ENCODE data around the gene ULBP1.
"Not testable (repeated sequence)": the region's sequence is repeated elsewhere in the genome, so short reads cannot be mapped to it uniquely, and the experiment has no call there.

ULBP1 gene

DNA sequence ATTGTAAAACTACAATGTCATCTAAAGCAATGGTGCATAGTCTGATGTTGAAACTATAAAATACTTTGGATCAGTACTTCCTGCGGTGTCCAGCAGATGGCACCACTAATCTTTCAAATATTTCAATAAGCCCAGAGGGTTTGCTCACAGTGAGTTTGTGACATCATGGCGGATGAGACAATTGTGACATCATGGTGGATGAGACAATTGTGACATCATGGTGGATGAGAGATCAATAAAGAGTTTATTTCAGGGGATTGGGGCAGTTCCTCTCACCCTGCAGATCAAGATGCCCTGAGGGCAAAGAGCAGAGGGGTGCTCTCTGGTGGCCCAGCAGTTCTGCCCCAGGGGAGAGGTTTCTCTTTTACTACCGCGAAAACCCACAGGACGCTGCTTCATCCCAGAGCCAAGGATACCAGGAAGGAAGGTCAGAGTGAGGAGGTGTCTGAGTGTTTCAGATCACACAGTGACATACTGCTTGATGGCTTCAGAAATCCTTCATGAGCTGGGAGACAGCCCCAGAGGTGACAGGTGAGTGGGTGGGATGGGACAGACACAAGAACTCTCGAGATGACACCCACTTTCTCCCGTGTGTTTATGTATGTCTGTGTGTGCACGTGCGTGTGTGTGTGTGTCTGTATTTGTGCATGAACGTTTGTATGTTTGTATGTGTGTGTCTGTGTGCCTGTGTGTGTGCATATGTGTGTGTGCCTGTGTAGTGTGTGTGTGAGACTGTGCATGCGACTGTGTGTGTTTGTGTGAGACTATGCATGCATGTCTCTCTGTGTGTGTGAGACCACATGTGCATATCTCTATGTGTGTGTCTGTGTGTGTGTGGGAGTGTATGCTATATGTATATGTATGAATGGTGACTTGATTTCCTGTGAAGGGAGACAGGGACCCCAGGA is 29.2 kb upstream of the ULBP1 start:
- DNase-seq: peak; percentile 89

- DNase-seq: no peak
Observed at GRCh38 chr6:149935246-149935645, 28.5 kb upstream of the ULBP1 start.

GRCh38 chr6:149935668-149936067 is 28.1 kb upstream of the ULBP1 start:
- no peak for DNase-seq

DNA sequence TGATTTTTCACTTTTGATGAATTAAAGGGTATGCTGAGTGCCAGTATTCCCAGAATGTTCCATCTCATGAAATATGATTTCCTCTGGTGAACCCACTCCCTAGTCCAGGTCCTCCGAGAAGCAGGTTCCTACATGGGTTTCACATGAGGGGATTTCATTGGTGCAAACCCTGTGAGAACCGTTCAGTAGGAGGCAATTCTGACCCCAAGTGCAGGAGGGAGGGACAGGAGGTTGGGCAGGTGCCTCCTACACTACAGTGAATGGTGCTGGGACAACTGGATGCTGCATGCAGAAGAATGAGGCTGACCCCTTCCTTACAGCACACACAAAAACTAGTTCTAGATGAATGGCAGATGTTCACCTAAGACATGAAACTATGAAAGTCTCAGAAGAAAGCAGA is 27.0 kb upstream of the ULBP1 start:
- no peak for DNase-seq

- DNase-seq: not testable (repeated sequence)
Observed at GRCh38 chr6:149938013-149938570, 25.7 kb upstream of the ULBP1 start.

DNA sequence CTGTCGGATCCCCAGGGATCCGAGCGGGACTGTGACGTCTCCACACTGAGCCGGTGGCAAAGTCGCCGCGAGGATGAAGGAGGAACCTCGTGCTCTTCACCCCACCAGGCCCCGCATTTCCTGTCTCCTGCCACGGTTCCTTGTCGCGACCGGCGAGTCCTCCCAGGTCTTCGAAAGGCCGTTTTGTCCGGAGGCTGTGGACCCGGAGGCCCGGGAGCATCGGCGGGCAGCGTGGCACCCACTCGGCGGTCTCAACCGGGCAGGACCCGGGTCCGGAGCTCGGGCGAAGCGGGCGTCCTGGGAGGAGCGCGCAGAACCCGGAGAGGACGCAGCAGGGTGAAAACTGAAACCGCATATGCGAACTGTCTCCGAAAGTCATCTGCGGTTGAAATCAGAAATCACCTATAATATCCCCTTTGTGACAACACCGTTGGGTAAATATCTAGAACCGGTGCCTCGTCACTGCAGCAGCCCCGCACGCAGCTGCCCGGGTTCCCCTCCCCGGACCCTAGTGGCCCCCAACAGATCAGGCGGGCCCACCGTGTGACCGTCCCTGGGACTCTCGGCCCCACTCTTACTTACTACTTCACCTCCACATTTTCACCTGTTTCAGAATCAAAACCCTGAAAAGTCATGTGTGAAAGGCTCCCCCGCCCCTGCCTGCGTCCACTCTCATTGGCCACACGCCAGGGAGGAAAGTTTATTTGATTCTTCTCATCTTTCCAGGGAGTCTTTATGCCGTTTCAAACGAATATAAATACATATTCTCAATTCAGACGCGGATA is 25.0 kb upstream of the ULBP1 start:
- peak; percentile 30 for DNase-seq

DNA sequence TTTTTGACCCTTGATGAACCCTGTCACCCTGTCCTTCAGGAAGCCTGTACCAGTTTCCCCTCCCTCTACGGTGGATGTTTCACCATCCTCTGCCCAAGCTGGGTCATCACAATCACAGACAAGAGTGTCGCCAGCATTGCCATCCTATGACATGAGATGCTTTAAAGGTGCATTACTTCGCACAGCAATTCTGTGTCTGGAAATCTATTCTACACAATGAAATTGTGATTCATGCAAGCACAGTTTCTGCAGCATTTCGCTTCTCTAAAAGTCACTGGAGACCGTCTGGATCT is 24.4 kb upstream of the ULBP1 start:
- DNase-seq: no peak

- DNase-seq: no peak
Observed at GRCh38 chr6:149939909-149940671, 23.7 kb upstream of the ULBP1 start.

GRCh38 chr6:149940672-149940982 is 23.1 kb upstream of the ULBP1 start:
- DNase-seq: no peak

GRCh38 chr6:149941583-149942460 is 21.9 kb upstream of the ULBP1 start, which contains the start of gene ULBP2:
ULBP2 (plus strand) TSS chr6:149942014; CDS start chr6:149942073, 59 bp downstream.
- DNase-seq: peak; percentile 91

GRCh38 chr6:149942461-149942829 is 21.3 kb upstream of the ULBP1 start:
- DNase-seq: no peak

DNA sequence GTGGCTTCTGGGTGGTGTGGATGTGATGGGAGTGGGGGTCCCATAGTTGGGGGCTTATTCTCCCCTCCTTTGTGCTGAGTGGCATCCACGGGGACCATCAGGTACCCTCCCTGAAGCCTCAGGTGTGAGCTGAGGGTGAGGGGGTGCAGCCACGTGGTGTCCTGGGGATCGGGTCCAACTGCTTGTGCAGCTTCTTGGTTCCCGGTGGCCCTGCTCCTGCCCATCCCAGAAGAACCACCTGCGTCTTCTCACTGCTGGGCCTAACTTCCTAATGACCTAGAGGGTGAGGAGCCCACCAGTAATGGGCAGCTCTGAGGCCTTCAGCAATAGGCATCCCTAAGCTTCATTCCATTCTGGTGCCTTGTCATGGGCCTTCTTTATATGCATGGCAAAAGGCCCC is 20.4 kb upstream of the ULBP1 start:
- not testable (repeated sequence) for DNase-seq

DNA sequence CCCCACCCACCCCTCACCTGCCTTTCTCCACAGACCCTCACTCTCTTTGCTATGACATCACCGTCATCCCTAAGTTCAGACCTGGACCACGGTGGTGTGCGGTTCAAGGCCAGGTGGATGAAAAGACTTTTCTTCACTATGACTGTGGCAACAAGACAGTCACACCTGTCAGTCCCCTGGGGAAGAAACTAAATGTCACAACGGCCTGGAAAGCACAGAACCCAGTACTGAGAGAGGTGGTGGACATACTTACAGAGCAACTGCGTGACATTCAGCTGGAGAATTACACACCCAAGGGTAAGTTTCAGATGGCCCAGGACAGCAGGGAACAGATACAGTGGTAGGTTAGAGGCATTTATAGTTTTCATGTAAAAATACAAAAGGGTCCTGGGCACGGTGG is 18.5 kb upstream of the ULBP1 start:
- DNase-seq: not testable (repeated sequence)

DNA sequence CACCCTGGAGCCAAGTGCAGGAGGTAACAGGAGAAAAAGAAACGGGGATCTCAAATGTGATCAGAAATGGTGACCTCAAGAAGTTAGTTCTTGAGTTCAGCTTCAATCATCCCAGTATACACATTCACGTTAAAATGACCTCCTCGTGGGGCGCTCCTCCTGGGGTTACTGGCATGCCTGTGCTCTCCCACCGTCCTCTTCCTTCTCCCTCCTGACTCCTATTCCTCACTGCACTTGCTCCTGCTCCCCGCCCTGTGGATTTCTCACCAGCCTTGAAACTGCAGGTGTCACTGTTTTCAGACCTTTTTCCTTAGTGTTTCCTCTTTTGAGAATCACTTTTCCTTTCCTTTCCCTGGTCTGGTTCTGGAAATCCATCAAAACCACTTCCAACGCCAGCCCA is 17.1 kb upstream of the ULBP1 start:
- DNase-seq: not testable (repeated sequence)

DNA sequence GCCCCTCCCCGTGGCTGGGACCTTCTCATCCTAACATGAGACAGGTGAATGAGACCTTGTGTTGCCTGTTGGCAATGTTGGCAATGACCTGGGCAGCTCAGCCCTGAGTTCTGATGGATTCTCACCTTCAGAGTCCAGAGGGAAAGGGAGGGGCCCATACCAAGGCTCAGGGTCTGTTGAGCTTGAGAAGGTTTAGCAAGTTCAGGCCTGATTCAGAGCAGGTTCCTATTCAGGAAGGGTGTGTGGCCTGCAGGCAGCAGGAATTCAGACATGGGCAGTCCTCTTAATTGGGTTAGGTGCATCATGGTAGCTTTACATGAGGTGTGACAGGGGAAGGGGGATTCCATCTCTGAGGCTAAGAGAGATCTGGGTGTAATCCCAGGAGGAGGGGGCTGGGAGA is 16.2 kb upstream of the ULBP1 start:
- DNase-seq: not testable (repeated sequence)

DNA sequence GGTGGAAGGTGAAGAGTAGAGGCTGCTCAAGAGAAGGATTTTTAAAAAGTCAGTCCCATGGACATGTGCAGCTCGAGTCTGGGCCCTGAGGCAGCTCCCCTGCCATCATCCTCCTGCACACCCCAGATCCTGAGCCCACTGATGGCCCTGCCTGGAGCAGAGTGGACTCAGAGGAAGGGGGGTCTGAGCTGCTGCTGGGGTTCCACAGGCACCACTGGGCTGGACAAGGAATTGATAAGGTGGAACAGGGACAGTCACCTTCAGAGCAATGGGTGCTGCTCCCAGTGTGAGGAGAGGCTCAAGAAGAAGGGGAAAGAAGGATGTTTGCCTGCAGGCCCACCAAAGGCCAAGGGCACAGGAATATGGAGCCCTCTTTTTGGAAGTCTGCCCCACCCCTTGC is 15.7 kb upstream of the ULBP1 start:
- DNase-seq: no peak

GRCh38 chr6:149948616-149949015 is 15.1 kb upstream of the ULBP1 start:
- no peak for DNase-seq

- DNase-seq: no peak
Observed at GRCh38 chr6:149950423-149950822, 13.3 kb upstream of the ULBP1 start.

- DNase-seq: no peak
Observed at GRCh38 chr6:149951096-149951495, 12.6 kb upstream of the ULBP1 start.

DNA sequence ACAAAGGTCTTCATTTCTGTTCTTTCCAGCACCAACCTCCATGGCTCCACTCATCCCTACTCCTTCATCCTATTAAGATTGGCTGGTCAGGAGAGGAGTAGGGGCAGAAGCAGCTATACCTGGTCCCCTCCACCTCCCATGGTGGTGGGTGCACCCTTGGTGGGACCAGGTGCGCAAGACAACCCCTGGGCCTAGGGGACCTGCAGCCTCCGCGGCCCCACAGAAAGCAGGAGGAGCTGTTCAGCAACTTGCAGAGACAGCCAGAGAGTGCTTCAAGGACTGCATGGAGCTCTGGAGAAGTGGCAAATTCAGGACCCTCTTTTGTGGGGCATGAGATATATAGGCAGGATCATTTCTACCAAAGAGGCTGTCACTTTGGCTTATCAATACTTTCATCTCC is 12.1 kb upstream of the ULBP1 start:
- DNase-seq: no peak

GRCh38 chr6:149953390-149953789 is 10.4 kb upstream of the ULBP1 start:
- not testable (repeated sequence) for DNase-seq

DNA sequence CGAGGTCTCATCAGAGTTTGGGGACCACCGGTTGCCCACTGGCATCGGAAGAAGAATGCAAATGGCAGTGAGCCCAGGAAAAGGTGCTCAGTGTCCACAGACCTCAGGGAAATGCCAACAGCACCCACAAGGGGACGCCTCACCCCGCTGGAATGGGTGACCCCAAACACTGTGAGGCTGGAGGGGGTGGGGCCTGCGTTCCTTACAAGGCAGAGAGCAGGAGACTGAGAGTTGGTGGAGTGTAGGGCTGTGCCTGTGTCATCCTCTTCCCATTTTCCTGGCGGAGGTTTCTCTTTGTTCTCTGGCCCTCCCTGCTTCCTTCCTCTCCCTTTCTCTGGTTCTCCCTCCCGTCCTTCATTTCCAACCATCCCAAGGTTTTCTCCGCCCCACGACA is 9.8 kb upstream of the ULBP1 start:
- DNase-seq: not testable (repeated sequence)
